ENCODE results near the gene SLC17A8. TPM values are rescaled to one million over a fixed set of nuclear protein-coding genes. Genes with fewer than 3 reads are reported as not detected.

SLC17A8 gene
- polyA plus RNA-seq, 1 experiment, result not detected

DNA sequence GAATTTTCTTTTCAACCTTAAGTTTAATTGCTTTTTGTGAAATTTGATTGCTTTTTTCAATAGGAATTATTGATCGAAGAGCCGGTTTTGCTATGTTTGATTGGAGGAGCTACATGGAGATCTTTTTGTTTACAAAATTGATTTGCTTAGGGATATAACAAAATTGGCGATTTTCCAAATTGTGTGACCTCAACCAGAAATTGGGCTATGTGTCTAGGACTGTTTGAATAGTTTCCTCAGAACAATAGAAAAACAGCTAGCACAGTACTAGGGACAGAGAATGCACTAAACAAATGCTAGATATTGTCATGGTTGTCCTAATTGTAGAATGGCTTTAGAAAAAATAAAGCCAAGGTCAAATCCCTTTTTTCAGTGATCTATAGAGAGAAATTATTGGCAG is 2.4 kb downstream of the SLC17A8 start:
- no peaks in the 10 kb centered on the region for H3K36me3 ChIP-seq (ENCODE audit: control insufficient read depth, insufficient read depth, low read length)
- H3K27me3 ChIP-seq (ENCODE audit: control insufficient read depth, insufficient read depth, low read length), result peaks cover 10% of the 10 kb centered on the region
- CTCF ChIA-PET, result interaction anchor here (1.1 to 4.2 kb wide), 2 partner anchors 11 to 22 kb away, joined by 3 to 14 read pairs; no protein-coding TSS in a partner anchor
- TF ChIP-seq CTCF (IDR thresholded peaks at IDR 0.05; ENCODE audit: insufficient read depth, low read depth, low read length), result no peak
- POLR2A ChIA-PET, result no interaction called here
- no peak for DNase-seq (ENCODE audit: low read depth)
- H3K4me3 ChIP-seq (ENCODE audit: low read depth, low read length), result no peak overlapping the region

GRCh38 chr12:100359822-100360221 is 2.9 kb downstream of the SLC17A8 start:
- ChIA-PET POLR2A (no interaction called here), CTCF (interaction anchor here (0.6 to 4.2 kb wide), 4 partner anchors 9 to 241 kb away, joined by 3 to 14 read pairs (median 4); no protein-coding TSS in a partner anchor)
- no peak for TF ChIP-seq CTCF (IDR thresholded peaks at IDR 0.05; ENCODE audit: insufficient read depth, low read depth, low read length)
- DNase-seq (ENCODE audit: low read depth), result no peak
- Histone ChIP-seq H3K4me3 (ENCODE audit: low read depth, low read length) (no peak overlapping the region), H3K36me3 (ENCODE audit: control insufficient read depth, insufficient read depth, low read length) (no peaks in the 10 kb centered on the region), H3K27me3 (ENCODE audit: control insufficient read depth, insufficient read depth, low read length) (peaks cover 10% of the 10 kb centered on the region)

- no peak for DNase-seq (ENCODE audit: low read depth)
- TF ChIP-seq CTCF (IDR thresholded peaks at IDR 0.05; ENCODE audit: insufficient read depth, low read depth, low read length), result no peak
- ChIA-PET POLR2A (no interaction called here), CTCF (interaction anchor here (0.6 to 4.2 kb wide), 4 partner anchors 9 to 240 kb away, joined by 3 to 14 read pairs (median 4); no protein-coding TSS in a partner anchor)
- H3K27me3 ChIP-seq (ENCODE audit: control insufficient read depth, insufficient read depth, low read length), result peaks cover 10% of the 10 kb centered on the region
- no peak overlapping the region for H3K4me3 ChIP-seq (ENCODE audit: low read depth, low read length)
- no peaks in the 10 kb centered on the region for H3K36me3 ChIP-seq (ENCODE audit: control insufficient read depth, insufficient read depth, low read length)
Measured at GRCh38 chr12:100360450-100360849, 3.6 kb downstream of the SLC17A8 start.

DNA sequence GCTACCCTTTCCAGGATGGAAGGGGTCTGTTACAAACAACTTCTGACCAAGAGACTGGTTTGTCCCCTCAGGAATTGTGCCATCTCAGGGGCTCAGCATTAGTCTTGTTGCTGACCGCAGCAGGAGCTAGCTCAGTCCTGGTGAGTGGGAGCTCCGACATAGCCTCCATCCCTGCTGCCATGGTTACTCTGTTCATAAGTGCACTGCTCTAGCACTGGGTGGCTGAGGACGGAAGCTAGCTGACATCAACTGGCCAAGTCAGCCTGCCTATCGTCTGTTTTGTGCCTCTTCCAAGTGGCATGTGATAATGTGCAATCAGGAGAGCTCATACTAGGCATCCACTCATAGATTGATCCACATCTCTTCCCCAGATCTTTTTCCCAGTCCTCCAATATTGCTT is 7.5 kb downstream of the SLC17A8 start:
- Histone ChIP-seq H3K27me3 (ENCODE audit: control insufficient read depth, insufficient read depth, low read length) (no peaks in the 10 kb centered on the region; the same call in 1 of the 2 replicates), H3K4me3 (ENCODE audit: low read depth, low read length) (no peak overlapping the region), H3K36me3 (ENCODE audit: control insufficient read depth, insufficient read depth, low read length) (no peaks in the 10 kb centered on the region)
- ChIA-PET POLR2A (no interaction called here), CTCF (no interaction called here)
- no peak for DNase-seq (ENCODE audit: low read depth)
- no peak for TF ChIP-seq CTCF (IDR thresholded peaks at IDR 0.05; ENCODE audit: insufficient read depth, low read depth, low read length)

- Histone ChIP-seq H3K27me3 (ENCODE audit: control insufficient read depth, insufficient read depth, low read length) (no peaks in the 10 kb centered on the region; the same call in 1 of the 2 replicates), H3K4me3 (ENCODE audit: low read depth, low read length) (no peak overlapping the region), H3K36me3 (ENCODE audit: control insufficient read depth, insufficient read depth, low read length) (no peaks in the 10 kb centered on the region)
- DNase-seq (ENCODE audit: low read depth), result no peak
- no peak for TF ChIP-seq CTCF (IDR thresholded peaks at IDR 0.05; ENCODE audit: insufficient read depth, low read depth, low read length)
- ChIA-PET POLR2A (no interaction called here), CTCF (no interaction called here)
Measured at GRCh38 chr12:100365411-100365810, 8.5 kb downstream of the SLC17A8 start.
